Measurements from ENCODE around the gene DLG4.
"Not testable (repeated sequence)": the region's sequence is repeated elsewhere in the genome, so short reads cannot be mapped to it uniquely, and the experiment has no call there.

DLG4 gene

GRCh38 chr17:7211491-7212273 is 8.0 kb downstream of the DLG4 start:
- DNase-seq, result no peak

- DNase-seq, result no peak
Measured at GRCh38 chr17:7208754-7209460, 10.7 kb downstream of the DLG4 start.

GRCh38 chr17:7208027-7208571 is 11.5 kb downstream of the DLG4 start:
- no peak for DNase-seq

GRCh38 chr17:7207120-7208001 is 12.3 kb downstream of the DLG4 start:
- DNase-seq, result no peak

- no peak for DNase-seq
Measured at GRCh38 chr17:7205561-7205960, 14.1 kb downstream of the DLG4 start.

- no peak for DNase-seq
Measured at GRCh38 chr17:7204828-7205461, 14.7 kb downstream of the DLG4 start.

GRCh38 chr17:7204336-7204735 is 15.3 kb downstream of the DLG4 start:
- DNase-seq, result no peak

- no peak for DNase-seq
Measured at GRCh38 chr17:7203391-7203790, 16.2 kb downstream of the DLG4 start.

GRCh38 chr17:7196651-7197401 is 22.8 kb downstream of the DLG4 start:
- no peak for DNase-seq

- no peak for DNase-seq
Measured at GRCh38 chr17:7195971-7196370, 23.7 kb downstream of the DLG4 start.

- no peak for DNase-seq
Measured at GRCh38 chr17:7192271-7192937, 27.2 kb downstream of the DLG4 start.

- peak; percentile 9 for DNase-seq
Measured at GRCh38 chr17:7191571-7192270, 27.9 kb downstream of the DLG4 start.

- no peak for DNase-seq
Measured at GRCh38 chr17:7191069-7191468, 28.6 kb downstream of the DLG4 start.

GRCh38 chr17:7190276-7190917 is 29.2 kb downstream of the DLG4 start:
- no peak for DNase-seq

GRCh38 chr17:7186241-7186640 is 33.4 kb downstream of the DLG4 start:
- no peak for DNase-seq

- DNase-seq, result no peak
Measured at GRCh38 chr17:7184647-7185046, 35.0 kb downstream of the DLG4 start.

- DNase-seq, result no peak
Measured at GRCh38 chr17:7184091-7184488, 35.5 kb downstream of the DLG4 start.

GRCh38 chr17:7183433-7184090 is 36.1 kb downstream of the DLG4 start:
- no peak for DNase-seq

GRCh38 chr17:7182101-7182500 is 37.5 kb downstream of the DLG4 start:
- DNase-seq, result not testable (repeated sequence)
